WTC11 (cell line): ENCODE measurements around the gene BRICD5. TPM values are rescaled to one million over a fixed set of nuclear protein-coding genes. Genes with fewer than 3 reads are reported as not detected.

Experiments
- ATAC-seq: fragments of 200-7000 bp; cut with Tn5 transposase; 2 replicates; pipeline ENCODE4 v1.10.0; 2021; ENCODE audit warnings: mild to moderate bottlenecking, moderate library complexity
- CTCF ChIA-PET: fragments of 300-600 bp; sonication (Branson Sonifier 250); formaldehyde crosslinking; loops from one replicate; lab custom pipeline; 2021; ENCODE audit warnings: antibody characterized with exemption; lab: Charles Lee
- POLR2A ChIA-PET: fragments of 350-600 bp; sonication (Branson Sonifier 250); formaldehyde crosslinking; loops from one replicate; lab custom pipeline; 2021; ENCODE audit warnings: antibody characterized with exemption; lab: Charles Lee
- DNase-seq: peaks from one replicate; pipeline ENCODE4 v3.0.0; 2021; ENCODE audit warnings: low spot score
- H3K27ac Mint-ChIP-seq: 2 replicates; pipeline ENCODE4 v1.8.0; 2021; ENCODE audit warnings: mixed read lengths
- H3K27me3 Mint-ChIP-seq: 2 replicates; pipeline ENCODE4 v1.8.0; 2021; ENCODE audit warnings: low read depth, mild to moderate bottlenecking, moderate library complexity, mixed read lengths
- H3K36me3 Mint-ChIP-seq: 2 replicates; pipeline ENCODE4 v1.8.0; 2021; ENCODE audit warnings: mixed read lengths
- H3K4me1 Mint-ChIP-seq: 2 replicates; pipeline ENCODE4 v1.8.0; 2022; ENCODE audit warnings: mixed read lengths
- H3K4me3 Mint-ChIP-seq: 2 replicates; pipeline ENCODE4 v1.8.0; 2021; ENCODE audit warnings: mild to moderate bottlenecking, moderate library complexity, mixed read lengths
- H3K9me3 Mint-ChIP-seq: 2 replicates; pipeline ENCODE4 v1.8.0; 2021; ENCODE audit warnings: mixed read lengths
- ARID4B ChIP-seq: sonication (generic); formaldehyde crosslinking; IDR thresholded peaks from 2 replicates; pipeline ENCODE4 v1.8.0; 2023; ENCODE audit warnings: missing genetic modification reagents, mild to moderate bottlenecking, borderline replicate concordance
- ATF1 ChIP-seq: sonication (generic); formaldehyde crosslinking; IDR thresholded peaks from 2 replicates; pipeline ENCODE4 v1.8.1; 2023; ENCODE audit warnings: mild to moderate bottlenecking, moderate library complexity, missing genetic modification reagents
- ATF3 ChIP-seq: sonication (generic); formaldehyde crosslinking; conservative IDR thresholded peaks from 2 replicates; pipeline ENCODE4 v1.8.1; 2022; ENCODE audit warnings: mild to moderate bottlenecking, missing genetic modification reagents
- CREB1 ChIP-seq: sonication (generic); formaldehyde crosslinking; IDR thresholded peaks from 2 replicates; pipeline ENCODE4 v1.8.0; 2023; ENCODE audit warnings: mild to moderate bottlenecking, missing genetic modification reagents
- ESRRA ChIP-seq: sonication (generic); formaldehyde crosslinking; IDR thresholded peaks from 2 replicates; pipeline ENCODE4 v1.8.1; 2022; ENCODE audit warnings: mild to moderate bottlenecking, missing genetic modification reagents, borderline replicate concordance
- FOXP4 ChIP-seq: sonication (generic); formaldehyde crosslinking; IDR thresholded peaks from 2 replicates; pipeline ENCODE4 v1.8.0; 2022; ENCODE audit warnings: mild to moderate bottlenecking, missing genetic modification reagents
- PRRX2 ChIP-seq: fragments of 250-450 bp; sonication (Bioruptor Pico); IDR thresholded peaks from 2 replicates; pipeline ENCODE4 v1.8.0; 2021; ENCODE audit warnings: mild to moderate bottlenecking
- SOX15 ChIP-seq: fragments of 250-450 bp; sonication (Bioruptor Pico); IDR thresholded peaks from 2 replicates; pipeline ENCODE4 v1.9.0; 2021; ENCODE audit warnings: mild to moderate bottlenecking
- STAT6 ChIP-seq: sonication (generic); formaldehyde crosslinking; conservative IDR thresholded peaks from 2 replicates; pipeline ENCODE4 v1.8.1; 2023; ENCODE audit warnings: mild to moderate bottlenecking, low read depth, missing genetic modification reagents, moderate library complexity
- ZBTB21 ChIP-seq: sonication (generic); formaldehyde crosslinking; IDR thresholded peaks from 2 replicates; pipeline ENCODE4 v1.8.1; 2023; ENCODE audit warnings: mild to moderate bottlenecking, missing genetic modification reagents, borderline replicate concordance
- ZNF138 ChIP-seq: sonication (generic); formaldehyde crosslinking; conservative IDR thresholded peaks from 2 replicates; pipeline ENCODE4 v1.8.1; 2022; ENCODE audit warnings: mild to moderate bottlenecking, moderate library complexity, missing genetic modification reagents
- ZNF532 ChIP-seq: fragments of 250-450 bp; sonication (Bioruptor Pico); IDR thresholded peaks from 2 replicates; pipeline ENCODE4 v1.9.0; 2021; ENCODE audit warnings: mild to moderate bottlenecking, borderline replicate concordance
- total RNA-seq: library from RNA; stranded (reverse); gene quantifications from 3 replicates; pipeline ENCODE4 v1.2.3, GENCODE V29; 2021

BRICD5 gene
- total RNA-seq, 1 experiment from 2014 or later: 13.6 TPM

GRCh38 chr16:2233046-2233775 lies 22.5 kb upstream of the BRICD5 start:
- TF ChIP-seq STAT6 (CRISPR knock-in tag) (no peak), ZNF138 (CRISPR knock-in tag) (no peak), ARID4B (CRISPR knock-in tag) (no peak), SOX15 (CRISPR knock-in tag) (no peak), CREB1 (CRISPR knock-in tag) (no peak), ZNF532 (CRISPR knock-in tag) (no peak), ATF3 (CRISPR knock-in tag) (no peak)
- CTCF ChIA-PET: no interaction called here
- Mint-ChIP-seq H3K4me1 (no peaks in the 10 kb centered on the region), H3K36me3 (peaks cover 3% of the 10 kb centered on the region; the same call in 1 of the 2 replicates), H3K27me3 (peaks cover 16% of the 10 kb centered on the region), H3K4me3 (no peak overlapping the region), H3K9me3 (no peaks in the 10 kb centered on the region), H3K27ac (no peak overlapping the region)
- POLR2A ChIA-PET: no interaction called here
- DNase-seq: no peak
- ATAC-seq: no peak

GRCh38 chr16:2232094-2232990 lies 21.7 kb upstream of the BRICD5 start:
- no peak overlapping the region for H3K4me3 Mint-ChIP-seq
- CTCF ChIA-PET: no interaction called here
- no peaks in the 10 kb centered on the region for H3K9me3 Mint-ChIP-seq
- no peaks in the 10 kb centered on the region for H3K4me1 Mint-ChIP-seq
- no peak for ATAC-seq
- DNase-seq: no peak
- no peak overlapping the region for H3K27ac Mint-ChIP-seq
- peaks cover 3% of the 10 kb centered on the region; the same call in 1 of the 2 replicates for H3K36me3 Mint-ChIP-seq
- H3K27me3 Mint-ChIP-seq: peaks cover 12% of the 10 kb centered on the region
- POLR2A ChIA-PET: no interaction called here
- TF ChIP-seq PRRX2 (CRISPR knock-in tag): no peak
- no peak for TF ChIP-seq ESRRA (CRISPR knock-in tag)
- no peak for TF ChIP-seq ZBTB21 (CRISPR knock-in tag)
- TF ChIP-seq FOXP4 (CRISPR knock-in tag): no peak
- no peak for TF ChIP-seq ATF1 (CRISPR knock-in tag)
- no peak for TF ChIP-seq STAT6 (CRISPR knock-in tag)
- TF ChIP-seq CREB1 (CRISPR knock-in tag): no peak
